Stimulated activated CD4-positive, alpha-beta T cell treated with anti-CD3 and anti-CD28 coated beads, TNF-alpha, amount 100 ng/mL, for 4 hours (primary cell): Measurements from ENCODE around the gene CCDC33.

Experiments used
- DNase-seq, 3 experiments: peaks; one replicate each; pipeline ENCODE4 v3.0.0-alpha.2; 2020; ENCODE audit warnings: low read depth in 3 of 3

CCDC33 gene

GRCh38 chr15:74208901-74209559, 27.1 kb upstream of the CCDC33 start:
- DNase-seq, result no peak

- no peak for DNase-seq
These were observed 26.6 kb upstream of the CCDC33 start for GRCh38 chr15:74209560-74209958.

GRCh38 chr15:74209997-74210671, 26.0 kb upstream of the CCDC33 start:
- DNase-seq, result no peak

- no peak for DNase-seq
These were observed 25.4 kb upstream of the CCDC33 start for GRCh38 chr15:74210729-74211128.

- DNase-seq, result no peak
These were observed 24.5 kb upstream of the CCDC33 start for GRCh38 chr15:74211656-74212055.

- DNase-seq, result no peak
These were observed 23.6 kb upstream of the CCDC33 start for GRCh38 chr15:74212494-74212893.

- no peak for DNase-seq
These were observed 22.3 kb upstream of the CCDC33 start for GRCh38 chr15:74213858-74214284.

- no peak for DNase-seq
These were observed 21.7 kb upstream of the CCDC33 start for GRCh38 chr15:74214324-74215021.

- DNase-seq, result no peak
These were observed 20.2 kb upstream of the CCDC33 start for GRCh38 chr15:74215958-74216357.

- DNase-seq, result no peak
These were observed 19.2 kb upstream of the CCDC33 start for GRCh38 chr15:74216949-74217348.

- no peak for DNase-seq
These were observed 17.9 kb upstream of the CCDC33 start for GRCh38 chr15:74217907-74218885.

GRCh38 chr15:74220475-74221248, 15.5 kb upstream of the CCDC33 start:
- DNase-seq, result no peak

GRCh38 chr15:74221399-74222239, 14.5 kb upstream of the CCDC33 start:
- no peak for DNase-seq

GRCh38 chr15:74222240-74223119, 13.6 kb upstream of the CCDC33 start:
- DNase-seq, result no peak

- DNase-seq, result no peak
These were observed 10.2 kb upstream of the CCDC33 start for GRCh38 chr15:74225928-74226327.

GRCh38 chr15:74226761-74227540, 9.2 kb upstream of the CCDC33 start:
- no peak for DNase-seq

GRCh38 chr15:74227968-74228722, 8.0 kb upstream of the CCDC33 start:
- no peak for DNase-seq

GRCh38 chr15:74228723-74229081, 7.4 kb upstream of the CCDC33 start:
- no peak for DNase-seq
